ENCODE measurements around the gene BIRC2.

BIRC2 gene

GRCh38 chr11:102305352-102306047 lies 41.5 kb upstream of the BIRC2 start:
- Histone ChIP-seq H3K4me2 (ENCODE audit: low read depth, low read length) (no peak overlapping the region), H3K9me3 (replicated peaks; ENCODE audit: insufficient read depth, low read length) (no peaks in the 10 kb centered on the region), H3K4me1 (ENCODE audit: low read length) (peaks cover 28% of the 10 kb centered on the region), H2AFZ (ENCODE audit: low read length) (no peak overlapping the region), H3K9me2 (replicated peaks; ENCODE audit: insufficient read depth, low read length) (no peaks in the 10 kb centered on the region), H3K27ac (ENCODE audit: low read length) (no peak overlapping the region), H4K20me1 (ENCODE audit: insufficient read depth, low read length) (no peaks in the 10 kb centered on the region), H3F3A (ENCODE audit: insufficient read depth, low read length) (0 out of 2 replicates have a peak, but pooled peaks cover 3% of the 10 kb centered on the region), H3K4me3 (ENCODE audit: low read length) (no peak overlapping the region), H3K9ac (ENCODE audit: low read length) (no peak overlapping the region), H3K79me2 (ENCODE audit: low read length) (no peaks in the 10 kb centered on the region), H3K36me3 (replicated peaks; ENCODE audit: insufficient read depth, low read length) (no peaks in the 10 kb centered on the region), H3K27me3 (replicated peaks; ENCODE audit: insufficient read depth, low read length) (no peaks in the 10 kb centered on the region)
- TF ChIP-seq CTCF (IDR thresholded peaks at IDR 0.05; ENCODE audit: low read length) = no peak
- no peak for DNase-seq

- DNase-seq = no peak
- H3K9me3 ChIP-seq (replicated peaks; ENCODE audit: insufficient read depth, low read length) = no peaks in the 10 kb centered on the region
- no peak overlapping the region for H2AFZ ChIP-seq (ENCODE audit: low read length)
- no peaks in the 10 kb centered on the region for H3K27me3 ChIP-seq (replicated peaks; ENCODE audit: insufficient read depth, low read length)
- TF ChIP-seq EZH2 (optimal IDR thresholded peaks at IDR 0.05; ENCODE audit: low read depth, low read length) (no peak), EZH2phosphoT487 (IDR thresholded peaks at IDR 0.05; ENCODE audit: low read length) (no peak), CTCF (IDR thresholded peaks at IDR 0.05; ENCODE audit: low read length) (no peak)
- peaks cover 24% of the 10 kb centered on the region for H3K4me1 ChIP-seq (ENCODE audit: low read length)
- no peak overlapping the region for H3K4me2 ChIP-seq (ENCODE audit: low read depth, low read length)
- H3K27ac ChIP-seq (ENCODE audit: low read length) = no peak overlapping the region
- no peaks in the 10 kb centered on the region for H4K20me1 ChIP-seq (ENCODE audit: insufficient read depth, low read length)
- H3F3A ChIP-seq (ENCODE audit: insufficient read depth, low read length) = 0 out of 2 replicates have a peak, but pooled peaks cover 3% of the 10 kb centered on the region
- H3K36me3 ChIP-seq (replicated peaks; ENCODE audit: insufficient read depth, low read length) = no peaks in the 10 kb centered on the region
- H3K9me2 ChIP-seq (replicated peaks; ENCODE audit: insufficient read depth, low read length) = no peaks in the 10 kb centered on the region
- no peak overlapping the region for H3K9ac ChIP-seq (ENCODE audit: low read length)
- H3K79me2 ChIP-seq (ENCODE audit: low read length) = no peaks in the 10 kb centered on the region
- H3K4me3 ChIP-seq (ENCODE audit: low read length) = no peak overlapping the region
Observed at GRCh38 chr11:102306048-102306597, 40.9 kb upstream of the BIRC2 start.

- Histone ChIP-seq H3K36me3 (replicated peaks; ENCODE audit: insufficient read depth, low read length) (no peaks in the 10 kb centered on the region), H4K20me1 (ENCODE audit: insufficient read depth, low read length) (no peaks in the 10 kb centered on the region), H3K4me2 (ENCODE audit: low read depth, low read length) (peak overlapping the region; percentile 24; the same call in 1 of the 2 replicates), H3K79me2 (ENCODE audit: low read length) (no peaks in the 10 kb centered on the region), H3K27me3 (replicated peaks; ENCODE audit: insufficient read depth, low read length) (no peaks in the 10 kb centered on the region), H3K9me2 (replicated peaks; ENCODE audit: insufficient read depth, low read length) (no peaks in the 10 kb centered on the region), H3K4me1 (ENCODE audit: low read length) (peaks cover 20% of the 10 kb centered on the region), H2AFZ (ENCODE audit: low read length) (0 out of 2 replicates have a peak overlapping the region, but pooled peaks have one; percentile 13), H3K9ac (ENCODE audit: low read length) (no peak overlapping the region), H3K4me3 (ENCODE audit: low read length) (no peak overlapping the region), H3F3A (ENCODE audit: insufficient read depth, low read length) (0 out of 2 replicates have a peak, but pooled peaks cover 3% of the 10 kb centered on the region), H3K27ac (ENCODE audit: low read length) (no peak overlapping the region), H3K9me3 (replicated peaks; ENCODE audit: insufficient read depth, low read length) (no peaks in the 10 kb centered on the region)
- TF ChIP-seq CTCF (IDR thresholded peaks at IDR 0.05; ENCODE audit: low read length) = no peak
- no peak for TF ChIP-seq EZH2 (optimal IDR thresholded peaks at IDR 0.05; ENCODE audit: low read depth, low read length)
- TF ChIP-seq EZH2phosphoT487 (IDR thresholded peaks at IDR 0.05; ENCODE audit: low read length) = no peak
- no peak for DNase-seq
Observed at GRCh38 chr11:102306817-102307726, 39.9 kb upstream of the BIRC2 start.
